HG03354 (cell line): ENCODE data around the gene VIL1.
A peak's percentile ranks its signal among the peaks of the same experiment; 100 is the strongest.

ENCODE experiments used
- ATAC-seq: cut with Tn5 transposase; IDR thresholded peaks from one replicate; pipeline ENCODE4 v1.9.1; 2021; ENCODE audit warnings: mild to moderate bottlenecking; ENCODE audit not compliant: unreplicated experiment, poor library complexity, severe bottlenecking

VIL1 gene

GRCh38 chr2:218404351-218405085 lies 14.4 kb upstream of the VIL1 start:
- ATAC-seq = no peak

GRCh38 chr2:218405086-218405745 lies 13.7 kb upstream of the VIL1 start:
- ATAC-seq = no peak

- peak; percentile 25 for ATAC-seq
Observed at GRCh38 chr2:218405746-218406208, 13.1 kb upstream of the VIL1 start.

GRCh38 chr2:218406209-218406948 lies 12.5 kb upstream of the VIL1 start:
- ATAC-seq = peak; percentile 82

- ATAC-seq = no peak
Observed at GRCh38 chr2:218406949-218407618, 11.8 kb upstream of the VIL1 start.

GRCh38 chr2:218407717-218408116 lies 11.2 kb upstream of the VIL1 start:
- ATAC-seq = no peak

GRCh38 chr2:218418321-218418716 lies 604 bp upstream of the VIL1 start:
- ATAC-seq = no peak

- ATAC-seq = no peak
Observed at GRCh38 chr2:218419630-218420216, 800 bp downstream of the VIL1 start.

- ATAC-seq = no peak
Observed at GRCh38 chr2:218421027-218421426, 2.1 kb downstream of the VIL1 start.

- ATAC-seq = no peak
Observed at GRCh38 chr2:218422403-218423086, 3.6 kb downstream of the VIL1 start.

- no peak for ATAC-seq
Observed at GRCh38 chr2:218423584-218423983, 4.7 kb downstream of the VIL1 start.

- ATAC-seq = no peak
Observed at GRCh38 chr2:218425531-218425930, 6.6 kb downstream of the VIL1 start.

GRCh38 chr2:218427741-218428140 lies 8.8 kb downstream of the VIL1 start:
- no peak for ATAC-seq

- ATAC-seq = no peak
Observed at GRCh38 chr2:218428846-218429558, 10.1 kb downstream of the VIL1 start.

GRCh38 chr2:218429911-218430692 lies 11.2 kb downstream of the VIL1 start:
- ATAC-seq = no peak

- no peak for ATAC-seq
Observed at GRCh38 chr2:218430721-218431120, 11.8 kb downstream of the VIL1 start.

GRCh38 chr2:218431878-218432277 lies 13.0 kb downstream of the VIL1 start:
- no peak for ATAC-seq
